ENCODE results near the gene MTRR.

- TF ChIP-seq EZH2phosphoT487 (IDR thresholded peaks at IDR 0.05; ENCODE audit: borderline replicate concordance, low read depth, low read length) (no peak), CTCF (conservative IDR thresholded peaks at IDR 0.05; ENCODE audit: low read length) (no peak)
Measured at GRCh38 chr5:7851240-7851592, 17.7 kb upstream of the MTRR start.
